Glutamatergic neuron (in vitro differentiated cells): ENCODE measurements around the gene HABP4. TPM values are rescaled to one million over a fixed set of nuclear protein-coding genes. Genes with fewer than 3 reads are reported as not detected.
A peak's percentile ranks its signal among the peaks of the same experiment; 100 is the strongest.

Experiments used
- DNase-seq: peaks from one replicate; pipeline ENCODE4 v3.0.0; 2022
- H3K27ac Mint-ChIP-seq: one replicate; pipeline ENCODE4 v1.8.0; 2020; ENCODE audit warnings: mild to moderate bottlenecking, mixed read lengths, inconsistent platforms; ENCODE audit not compliant: unreplicated experiment
- H3K27me3 Mint-ChIP-seq: one replicate; pipeline ENCODE4 v1.8.0; 2020; ENCODE audit warnings: mild to moderate bottlenecking, moderate library complexity, mixed read lengths, inconsistent platforms; ENCODE audit not compliant: unreplicated experiment
- H3K36me3 Mint-ChIP-seq: one replicate; pipeline ENCODE4 v1.8.0; 2020; ENCODE audit warnings: mild to moderate bottlenecking, mixed read lengths, inconsistent platforms; ENCODE audit not compliant: unreplicated experiment
- H3K4me1 Mint-ChIP-seq: one replicate; pipeline ENCODE4 v1.8.0; 2020; ENCODE audit warnings: mild to moderate bottlenecking, low read depth, mixed read lengths, inconsistent platforms; ENCODE audit not compliant: unreplicated experiment
- H3K4me3 Mint-ChIP-seq: one replicate; pipeline ENCODE4 v1.8.0; 2020; ENCODE audit warnings: mild to moderate bottlenecking, mixed read lengths, inconsistent platforms; ENCODE audit not compliant: unreplicated experiment
- H3K9me3 Mint-ChIP-seq: one replicate; pipeline ENCODE4 v1.8.0; 2020; ENCODE audit warnings: mild to moderate bottlenecking, moderate library complexity, mixed read lengths, inconsistent platforms; ENCODE audit not compliant: unreplicated experiment
- CTCF ChIP-seq: fragments of 200-600 bp; sonication (generic); IDR thresholded peaks from one replicate; pipeline ENCODE4 v1.5.0; 2021; ENCODE audit not compliant: partially characterized antibody, unreplicated experiment
- total RNA-seq: library from RNA; stranded (reverse); fragmentation: NEBNext Ultra II Directional; extraction: Animal tissue kit (Norgen Biotek cat#: 25700); gene quantifications from one replicate; pipeline ENCODE4 v1.2.1, GENCODE V29; 2021; ENCODE audit not compliant: unreplicated experiment

Gene HABP4
- total RNA-seq, 1 donor from 2014 or later = 21.4 TPM

GRCh38 chr9:96485280-96485679, 35.3 kb downstream of the HABP4 start:
- H3K4me1 Mint-ChIP-seq = no peaks in the 10 kb centered on the region
- peaks cover 2% of the 10 kb centered on the region for H3K27me3 Mint-ChIP-seq
- peaks cover 7% of the 10 kb centered on the region for H3K36me3 Mint-ChIP-seq
- H3K4me3 Mint-ChIP-seq = no peak overlapping the region
- no peak overlapping the region for H3K27ac Mint-ChIP-seq
- no peak for DNase-seq
- no peaks in the 10 kb centered on the region for H3K9me3 Mint-ChIP-seq
- no peak for TF ChIP-seq CTCF

- Mint-ChIP-seq H3K4me1 (no peaks in the 10 kb centered on the region), H3K4me3 (no peak overlapping the region), H3K27me3 (peaks cover 2% of the 10 kb centered on the region), H3K9me3 (no peaks in the 10 kb centered on the region), H3K27ac (no peak overlapping the region), H3K36me3 (peaks cover 7% of the 10 kb centered on the region)
- DNase-seq = peak; percentile 32
- no peak for TF ChIP-seq CTCF
Measured at GRCh38 chr9:96486386-96487028, 36.5 kb downstream of the HABP4 start.

GRCh38 chr9:96487029-96487396, 37.0 kb downstream of the HABP4 start:
- DNase-seq = no peak
- Mint-ChIP-seq H3K9me3 (no peaks in the 10 kb centered on the region), H3K4me1 (no peaks in the 10 kb centered on the region), H3K36me3 (peaks cover 7% of the 10 kb centered on the region), H3K4me3 (no peak overlapping the region), H3K27me3 (peaks cover 2% of the 10 kb centered on the region), H3K27ac (no peak overlapping the region)
- no peak for TF ChIP-seq CTCF

- TF ChIP-seq CTCF = no peak
- Mint-ChIP-seq H3K4me3 (no peak overlapping the region), H3K4me1 (no peaks in the 10 kb centered on the region), H3K9me3 (no peaks in the 10 kb centered on the region), H3K27me3 (peaks cover 2% of the 10 kb centered on the region), H3K27ac (no peak overlapping the region), H3K36me3 (peaks cover 7% of the 10 kb centered on the region)
- no peak for DNase-seq
Measured at GRCh38 chr9:96487949-96488348, 38.0 kb downstream of the HABP4 start.

GRCh38 chr9:96489482-96489979, 39.6 kb downstream of the HABP4 start:
- no peaks in the 10 kb centered on the region for H3K4me1 Mint-ChIP-seq
- DNase-seq = no peak
- peaks cover 3% of the 10 kb centered on the region for H3K27me3 Mint-ChIP-seq
- no peak overlapping the region for H3K27ac Mint-ChIP-seq
- no peak overlapping the region for H3K4me3 Mint-ChIP-seq
- peaks cover 7% of the 10 kb centered on the region for H3K36me3 Mint-ChIP-seq
- H3K9me3 Mint-ChIP-seq = no peaks in the 10 kb centered on the region
- TF ChIP-seq CTCF = no peak
